DMS79 (cell line): ENCODE measurements around the gene CSTF1.
"Not testable (repeated sequence)": the region's sequence is repeated elsewhere in the genome, so short reads cannot be mapped to it uniquely, and the experiment has no call there.

ENCODE experiments used
- DNase-seq: peaks from one replicate; lab custom pipeline; 2025; lab: John Stamatoyannopoulos, UW

CSTF1 gene

GRCh38 chr20:56409521-56409920, 17.1 kb downstream of the CSTF1 start:
- no peak for DNase-seq

- DNase-seq = no peak
Observed at GRCh38 chr20:56409956-56410355, 17.5 kb downstream of the CSTF1 start.

- not testable (repeated sequence) for DNase-seq
Observed at GRCh38 chr20:56411287-56411686, 18.8 kb downstream of the CSTF1 start.

- DNase-seq = no peak
Observed at GRCh38 chr20:56411759-56412472, 19.5 kb downstream of the CSTF1 start, which contains the start of gene CASS4. CASS4 (plus strand) TSS chr20:56412260; CDS start chr20:56412459, 199 bp downstream.

GRCh38 chr20:56412473-56412790, 20.0 kb downstream of the CSTF1 start:
- no peak for DNase-seq

- no peak for DNase-seq
Observed at GRCh38 chr20:56412949-56413348, 20.5 kb downstream of the CSTF1 start.

GRCh38 chr20:56414842-56415765, 22.7 kb downstream of the CSTF1 start:
- no peak for DNase-seq

GRCh38 chr20:56417402-56417801, 25.0 kb downstream of the CSTF1 start:
- no peak for DNase-seq

- DNase-seq = no peak
Observed at GRCh38 chr20:56417911-56418310, 25.5 kb downstream of the CSTF1 start.

GRCh38 chr20:56418385-56418861, 26.0 kb downstream of the CSTF1 start:
- no peak for DNase-seq

GRCh38 chr20:56420028-56420427, 27.6 kb downstream of the CSTF1 start:
- no peak for DNase-seq

GRCh38 chr20:56420940-56421688, 28.7 kb downstream of the CSTF1 start:
- DNase-seq = no peak

GRCh38 chr20:56422076-56422823, 29.8 kb downstream of the CSTF1 start:
- no peak for DNase-seq

GRCh38 chr20:56422824-56423189, 30.4 kb downstream of the CSTF1 start:
- no peak for DNase-seq

- no peak for DNase-seq
Observed at GRCh38 chr20:56423211-56423610, 30.8 kb downstream of the CSTF1 start.

- DNase-seq = no peak
Observed at GRCh38 chr20:56423886-56424285, 31.4 kb downstream of the CSTF1 start.

- no peak for DNase-seq
Observed at GRCh38 chr20:56424931-56425330, 32.5 kb downstream of the CSTF1 start.

- no peak for DNase-seq
Observed at GRCh38 chr20:56426026-56426425, 33.6 kb downstream of the CSTF1 start.

GRCh38 chr20:56426926-56427325, 34.5 kb downstream of the CSTF1 start:
- no peak for DNase-seq

GRCh38 chr20:56427797-56428196, 35.4 kb downstream of the CSTF1 start:
- no peak for DNase-seq

- no peak for DNase-seq
Observed at GRCh38 chr20:56428410-56428809, 36.0 kb downstream of the CSTF1 start.

- no peak for DNase-seq
Observed at GRCh38 chr20:56428881-56429280, 36.4 kb downstream of the CSTF1 start.
